HCT116 (cell line): Measurements from ENCODE around the gene TIMD4. TPM values are rescaled to one million over a fixed set of nuclear protein-coding genes. Genes with fewer than 3 reads are reported as not detected.

ENCODE experiments used
- ATAC-seq: fragments of 200-7000 bp; cut with Tn5 transposase; 2 replicates; pipeline ENCODE4 v1.9.1; 2020; ENCODE audit warnings: mild to moderate bottlenecking, moderate library complexity
- BruUV-seq: library from RNA; stranded (reverse); fragments of 400-500 nt; replicated peaks from 2 replicates; lab custom pipeline; 2021; lab: Mats Ljungman, UMichigan
- CTCF ChIA-PET: fragments of 300-600 bp; sonication (Branson Sonifier 250); formaldehyde crosslinking; loops from one replicate; lab custom pipeline; 2021; ENCODE audit warnings: antibody characterized with exemption; lab: Charles Lee
- POLR2A ChIA-PET: fragments of 300-600, 350-600 bp; sonication (Branson Sonifier 250); formaldehyde crosslinking; loops from one replicate; lab custom pipeline; 2021; ENCODE audit warnings: antibody characterized with exemption; lab: Charles Lee
- RAD21 ChIA-PET, 2 experiments: fragments of 300-600 bp; sonication (Branson Sonifier 250); formaldehyde crosslinking; loops; one replicate each; lab custom pipeline; 2023; ENCODE audit warnings: low total read pairs in 2 of 2; ENCODE audit not compliant: uncharacterized antibody in 2 of 2, unreplicated experiment in 2 of 2, low non-redundant PET in 1 of 2; lab: Charles Lee
- DNase-seq: peaks from one replicate; pipeline ENCODE4 v3.0.0-alpha.2; 2010; ENCODE audit warnings: low read depth, low spot score
- H2AFZ ChIP-seq: fragments of 200-600 bp; shearing (Covaris generic), sonication (generic); 2 replicates; pipeline ENCODE4 v1.6.1; 2017; ENCODE audit warnings: low read depth, mixed run types, mixed read lengths, antibody characterized with exemption, low read length; ENCODE audit not compliant: poor library complexity, severe bottlenecking
- H3K27ac ChIP-seq: 2 replicates; pipeline ENCODE4 v1.5.1; 2012; ENCODE audit warnings: low read depth, low read length
- H3K27me3 ChIP-seq: fragments of 200-600 bp; sonication (generic); 2 replicates; pipeline ENCODE4 v1.6.1; 2016; ENCODE audit warnings: mixed run types, low read length, mixed read lengths; ENCODE audit not compliant: insufficient read depth
- H3K36me3 ChIP-seq, 2 experiments: fragments of 200-500 bp in 1 of 2; fragments of 200-600 bp in 1 of 2; sonication (Bioruptor generic) in 1 of 2; sonication (generic) in 1 of 2; 2 replicates each; pipeline versions ENCODE4 v1.5.1 to v1.6.1; 2014 to 2016; ENCODE audit warnings: low read length in 2 of 2, inconsistent platforms in 1 of 2, mixed read lengths in 1 of 2, mixed run types in 1 of 2; ENCODE audit not compliant: insufficient read depth in 2 of 2, control insufficient read depth in 1 of 2
- H3K4me1 ChIP-seq, 2 experiments: fragments of 200-600 bp in 1 of 2; sonication (generic) in 1 of 2; 2 replicates each; pipeline versions ENCODE4 v1.5.1 to v1.6.1; 2012 to 2017; ENCODE audit warnings: low read length in 2 of 2, inconsistent platforms in 1 of 2, mild to moderate bottlenecking in 1 of 2, mixed read lengths in 1 of 2, mixed run types in 1 of 2, moderate library complexity in 1 of 2; ENCODE audit not compliant: insufficient read depth in 2 of 2, control insufficient read depth in 1 of 2
- H3K4me2 ChIP-seq: fragments of 200-600 bp; sonication (generic); 2 replicates; pipeline ENCODE4 v1.6.1; 2017; ENCODE audit warnings: mixed run types, low read length, mixed read lengths
- H3K4me3 ChIP-seq, 2 experiments: fragments of 200-600 bp in 1 of 2; sonication (generic) in 1 of 2; replicated peaks in 1 of 2; 2 replicates each; pipeline ENCODE4 v1.5.1; 2011 to 2016; ENCODE audit warnings: low read length in 2 of 2, control low read depth in 1 of 2, low read depth in 1 of 2, mild to moderate bottlenecking in 1 of 2, mixed read lengths in 1 of 2, mixed run types in 1 of 2
- H3K79me2 ChIP-seq: fragments of 200-600 bp; sonication (generic); 2 replicates; pipeline ENCODE4 v1.6.1; 2017; ENCODE audit warnings: mild to moderate bottlenecking, mixed run types, low read length, moderate library complexity, mixed read lengths; ENCODE audit not compliant: insufficient read depth
- H3K9ac ChIP-seq: fragments of 200-600 bp; sonication (generic); 2 replicates; pipeline ENCODE4 v1.6.1; 2016; ENCODE audit warnings: low read length, mixed read lengths
- H3K9me2 ChIP-seq: fragments of 200-600 bp; sonication (generic), shearing (Covaris generic); 2 replicates; pipeline ENCODE4 v1.6.1; 2017; ENCODE audit warnings: mixed run types, mild to moderate bottlenecking, moderate library complexity; ENCODE audit not compliant: insufficient read depth
- H3K9me3 ChIP-seq, 2 experiments: fragments of 200-500 bp in 1 of 2; fragments of 200-600 bp in 1 of 2; sonication (Bioruptor generic) in 1 of 2; sonication (generic) in 1 of 2; 2 replicates each; pipeline ENCODE4 v1.6.1; 2014 to 2017; ENCODE audit warnings: low read length in 2 of 2, mixed read lengths in 2 of 2, inconsistent platforms in 1 of 2, low read depth in 1 of 2, mild to moderate bottlenecking in 1 of 2, mixed run types in 1 of 2, moderate library complexity in 1 of 2; ENCODE audit not compliant: control insufficient read depth in 1 of 2, insufficient read depth in 1 of 2
- H4K20me1 ChIP-seq: fragments of 200-600 bp; sonication (generic), shearing (Covaris generic); 2 replicates; pipeline ENCODE4 v1.6.1; 2017; ENCODE audit warnings: mixed run types, mild to moderate bottlenecking, moderate library complexity; ENCODE audit not compliant: insufficient read depth
- CBX3 ChIP-seq: IDR thresholded peaks from 2 replicates; pipeline ENCODE4 v1.6.1; 2012; ENCODE audit warnings: low read depth
- CEBPB ChIP-seq: IDR thresholded peaks from 2 replicates; pipeline ENCODE4 v1.6.1; 2012; ENCODE audit warnings: low read depth
- EGR1 ChIP-seq: IDR thresholded peaks from 2 replicates; pipeline ENCODE4 v1.6.1; 2012; ENCODE audit warnings: low read depth
- ELF1 ChIP-seq: IDR thresholded peaks from 2 replicates; pipeline ENCODE4 v1.6.1; 2012; ENCODE audit warnings: low read depth, borderline replicate concordance
- EZH2phosphoT487 ChIP-seq: fragments of 200-600 bp; IDR thresholded peaks from 2 replicates; pipeline ENCODE4 v1.6.1; 2018; ENCODE audit warnings: antibody characterized with exemption, borderline replicate concordance
- FOSL1 ChIP-seq: IDR thresholded peaks from 2 replicates; pipeline ENCODE4 v1.6.1; 2012; ENCODE audit warnings: low read depth
- JUND ChIP-seq: IDR thresholded peaks from 2 replicates; pipeline ENCODE4 v1.6.1; 2012
- POLR2A ChIP-seq: IDR thresholded peaks from 2 replicates; pipeline ENCODE4 v1.7.0; 2011; ENCODE audit warnings: borderline replicate concordance; ENCODE audit not compliant: insufficient read depth, insufficient read length; ENCODE audit errors: extremely low read depth
- RAD21 ChIP-seq: IDR thresholded peaks from 2 replicates; pipeline ENCODE4 v1.6.1; 2012; ENCODE audit warnings: low read depth, mild to moderate bottlenecking
- SIN3A ChIP-seq: IDR thresholded peaks from 2 replicates; pipeline ENCODE4 v1.6.1; 2012; ENCODE audit warnings: low read depth
- SP1 ChIP-seq: IDR thresholded peaks from 2 replicates; pipeline ENCODE4 v1.6.1; 2012; ENCODE audit warnings: low read depth
- SRF ChIP-seq: IDR thresholded peaks from 2 replicates; pipeline ENCODE4 v1.6.1; 2012; ENCODE audit warnings: low read depth
- TCF7L2 ChIP-seq: IDR thresholded peaks from 2 replicates; pipeline ENCODE4 v1.7.0; 2011; ENCODE audit warnings: borderline replicate concordance, inconsistent platforms; ENCODE audit not compliant: insufficient read depth, insufficient read length; ENCODE audit errors: extremely low read depth
- YY1 ChIP-seq: IDR thresholded peaks from 2 replicates; pipeline ENCODE4 v1.6.1; 2011; ENCODE audit warnings: low read length, low read depth, moderate library complexity, mild to moderate bottlenecking; ENCODE audit not compliant: insufficient replicate concordance; ENCODE audit errors: extremely low read depth
- ZFX ChIP-seq: fragments of 450-650 bp; IDR thresholded peaks from 2 replicates; pipeline ENCODE4 v1.6.1; 2017
- ZNF274 ChIP-seq: fragments of 200-500 bp; sonication (Bioruptor generic); IDR thresholded peaks from 2 replicates; pipeline ENCODE4 v1.6.1; 2014; ENCODE audit warnings: mild to moderate bottlenecking, low read depth, low read length, inconsistent platforms
- intact Hi-C: fragments of 100-400 bp; cut with micrococcal nuclease; formaldehyde crosslinking; loops from 2 replicates; pipeline ENCODE4 v1.10.0; 2022
- total RNA-seq: library from RNA; stranded (reverse); gene quantifications from one replicate; pipeline ENCODE4 v1.2.1, GENCODE V29; 2021; ENCODE audit not compliant: unreplicated experiment
- TF ChIP-seq, protein P1 (sequence below): IDR thresholded peaks from 2 replicates; pipeline ENCODE4 v1.6.1; 2012; ENCODE audit warnings: low read depth
- TF ChIP-seq, protein P2 (sequence below): IDR thresholded peaks from 2 replicates; pipeline ENCODE4 v1.6.1; 2012
- TF ChIP-seq, protein P3 (sequence below): IDR thresholded peaks from 2 replicates; pipeline ENCODE4 v1.6.1; 2011; ENCODE audit warnings: mild to moderate bottlenecking, low read length, moderate library complexity; ENCODE audit not compliant: insufficient replicate concordance; ENCODE audit errors: extremely low read depth
- TF ChIP-seq, protein P4 (sequence below), 3 experiments: fragments of 200-600 bp in 1 of 3; sonication (generic) in 1 of 3; IDR thresholded peaks in 2 of 3; conservative IDR thresholded peaks in 1 of 3; 2 replicates each; pipeline ENCODE4 v1.5.1; 2012 to 2017; ENCODE audit warnings: low read depth in 2 of 3, low read length in 2 of 3, antibody characterized with exemption in 1 of 3, borderline replicate concordance in 1 of 3, control low read depth in 1 of 3, mild to moderate bottlenecking in 1 of 3, mixed read lengths in 1 of 3, mixed run types in 1 of 3, moderate library complexity in 1 of 3; ENCODE audit not compliant: insufficient read depth in 1 of 3

Gene TIMD4
- total RNA-seq, 1 experiment from 2014 or later, result not detected

DNA sequence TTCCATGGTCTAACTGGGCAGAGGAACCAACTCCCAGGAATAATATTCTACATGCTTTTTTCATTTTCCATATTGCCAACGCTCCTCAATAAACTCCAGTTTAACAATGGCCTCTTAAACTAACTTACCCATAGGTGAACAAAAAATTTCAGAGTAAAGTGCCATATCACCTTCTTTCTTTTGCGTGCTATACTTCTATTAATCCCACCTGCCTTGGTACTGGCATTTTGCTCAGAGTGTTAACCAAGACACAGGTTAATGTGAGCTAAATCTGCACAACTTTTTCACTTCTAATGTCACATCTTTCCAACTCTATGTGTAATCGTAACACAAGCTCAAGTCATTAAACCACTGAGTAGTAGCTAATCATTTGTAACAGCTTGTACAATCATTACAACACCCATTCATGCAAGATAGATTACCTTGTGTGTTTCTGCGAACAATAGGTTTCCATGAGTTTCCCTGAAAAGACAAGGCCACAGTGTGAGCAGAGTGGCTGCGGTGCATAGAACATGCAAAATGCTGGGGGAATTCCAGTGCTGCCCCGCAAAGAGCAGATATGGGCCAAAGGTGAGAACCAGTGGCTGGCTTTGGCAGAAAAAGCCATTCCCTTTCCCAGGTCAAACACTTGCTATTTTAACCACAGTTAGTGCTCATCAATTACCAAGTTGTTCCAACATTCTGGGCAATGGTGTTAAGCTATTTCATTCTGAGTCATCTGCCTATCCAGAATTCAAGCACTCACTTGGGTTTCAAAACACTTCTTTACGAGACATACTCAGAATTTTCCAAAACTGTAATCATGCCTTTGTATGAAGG lies 42.8 kb downstream of the TIMD4 start:
- Histone ChIP-seq H3K4me3 (no peak overlapping the region), H3K9me3 (no peaks in the 10 kb centered on the region), H3K9ac (no peak overlapping the region), H3K27me3 (peaks cover 11% of the 10 kb centered on the region; the same call in 1 of the 2 replicates)
- intact Hi-C loops, result no loop called here
- TF ChIP-seq CEBPB (no peak), ELF1 (no peak), EGR1 (no peak), SP1 (no peak), RAD21 (no peak), ZNF274 (no peak), CBX3 (no peak), SRF (no peak), JUND (no peak), POLR2A (no peak), TCF7L2 (no peak), FOSL1 (no peak), EZH2phosphoT487 (no peak), YY1 (no peak), SIN3A (no peak), ZFX (no peak)
- TF ChIP-seq, protein P1, sequence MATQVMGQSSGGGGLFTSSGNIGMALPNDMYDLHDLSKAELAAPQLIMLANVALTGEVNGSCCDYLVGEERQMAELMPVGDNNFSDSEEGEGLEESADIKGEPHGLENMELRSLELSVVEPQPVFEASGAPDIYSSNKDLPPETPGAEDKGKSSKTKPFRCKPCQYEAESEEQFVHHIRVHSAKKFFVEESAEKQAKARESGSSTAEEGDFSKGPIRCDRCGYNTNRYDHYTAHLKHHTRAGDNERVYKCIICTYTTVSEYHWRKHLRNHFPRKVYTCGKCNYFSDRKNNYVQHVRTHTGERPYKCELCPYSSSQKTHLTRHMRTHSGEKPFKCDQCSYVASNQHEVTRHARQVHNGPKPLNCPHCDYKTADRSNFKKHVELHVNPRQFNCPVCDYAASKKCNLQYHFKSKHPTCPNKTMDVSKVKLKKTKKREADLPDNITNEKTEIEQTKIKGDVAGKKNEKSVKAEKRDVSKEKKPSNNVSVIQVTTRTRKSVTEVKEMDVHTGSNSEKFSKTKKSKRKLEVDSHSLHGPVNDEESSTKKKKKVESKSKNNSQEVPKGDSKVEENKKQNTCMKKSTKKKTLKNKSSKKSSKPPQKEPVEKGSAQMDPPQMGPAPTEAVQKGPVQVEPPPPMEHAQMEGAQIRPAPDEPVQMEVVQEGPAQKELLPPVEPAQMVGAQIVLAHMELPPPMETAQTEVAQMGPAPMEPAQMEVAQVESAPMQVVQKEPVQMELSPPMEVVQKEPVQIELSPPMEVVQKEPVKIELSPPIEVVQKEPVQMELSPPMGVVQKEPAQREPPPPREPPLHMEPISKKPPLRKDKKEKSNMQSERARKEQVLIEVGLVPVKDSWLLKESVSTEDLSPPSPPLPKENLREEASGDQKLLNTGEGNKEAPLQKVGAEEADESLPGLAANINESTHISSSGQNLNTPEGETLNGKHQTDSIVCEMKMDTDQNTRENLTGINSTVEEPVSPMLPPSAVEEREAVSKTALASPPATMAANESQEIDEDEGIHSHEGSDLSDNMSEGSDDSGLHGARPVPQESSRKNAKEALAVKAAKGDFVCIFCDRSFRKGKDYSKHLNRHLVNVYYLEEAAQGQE, result no peak
- TF ChIP-seq, protein P2, sequence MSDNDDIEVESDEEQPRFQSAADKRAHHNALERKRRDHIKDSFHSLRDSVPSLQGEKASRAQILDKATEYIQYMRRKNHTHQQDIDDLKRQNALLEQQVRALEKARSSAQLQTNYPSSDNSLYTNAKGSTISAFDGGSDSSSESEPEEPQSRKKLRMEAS, result no peak
- TF ChIP-seq, protein P3, sequence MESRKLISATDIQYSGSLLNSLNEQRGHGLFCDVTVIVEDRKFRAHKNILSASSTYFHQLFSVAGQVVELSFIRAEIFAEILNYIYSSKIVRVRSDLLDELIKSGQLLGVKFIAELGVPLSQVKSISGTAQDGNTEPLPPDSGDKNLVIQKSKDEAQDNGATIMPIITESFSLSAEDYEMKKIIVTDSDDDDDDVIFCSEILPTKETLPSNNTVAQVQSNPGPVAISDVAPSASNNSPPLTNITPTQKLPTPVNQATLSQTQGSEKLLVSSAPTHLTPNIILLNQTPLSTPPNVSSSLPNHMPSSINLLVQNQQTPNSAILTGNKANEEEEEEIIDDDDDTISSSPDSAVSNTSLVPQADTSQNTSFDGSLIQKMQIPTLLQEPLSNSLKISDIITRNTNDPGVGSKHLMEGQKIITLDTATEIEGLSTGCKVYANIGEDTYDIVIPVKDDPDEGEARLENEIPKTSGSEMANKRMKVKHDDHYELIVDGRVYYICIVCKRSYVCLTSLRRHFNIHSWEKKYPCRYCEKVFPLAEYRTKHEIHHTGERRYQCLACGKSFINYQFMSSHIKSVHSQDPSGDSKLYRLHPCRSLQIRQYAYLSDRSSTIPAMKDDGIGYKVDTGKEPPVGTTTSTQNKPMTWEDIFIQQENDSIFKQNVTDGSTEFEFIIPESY, result no peak
- TF ChIP-seq, protein P4, sequence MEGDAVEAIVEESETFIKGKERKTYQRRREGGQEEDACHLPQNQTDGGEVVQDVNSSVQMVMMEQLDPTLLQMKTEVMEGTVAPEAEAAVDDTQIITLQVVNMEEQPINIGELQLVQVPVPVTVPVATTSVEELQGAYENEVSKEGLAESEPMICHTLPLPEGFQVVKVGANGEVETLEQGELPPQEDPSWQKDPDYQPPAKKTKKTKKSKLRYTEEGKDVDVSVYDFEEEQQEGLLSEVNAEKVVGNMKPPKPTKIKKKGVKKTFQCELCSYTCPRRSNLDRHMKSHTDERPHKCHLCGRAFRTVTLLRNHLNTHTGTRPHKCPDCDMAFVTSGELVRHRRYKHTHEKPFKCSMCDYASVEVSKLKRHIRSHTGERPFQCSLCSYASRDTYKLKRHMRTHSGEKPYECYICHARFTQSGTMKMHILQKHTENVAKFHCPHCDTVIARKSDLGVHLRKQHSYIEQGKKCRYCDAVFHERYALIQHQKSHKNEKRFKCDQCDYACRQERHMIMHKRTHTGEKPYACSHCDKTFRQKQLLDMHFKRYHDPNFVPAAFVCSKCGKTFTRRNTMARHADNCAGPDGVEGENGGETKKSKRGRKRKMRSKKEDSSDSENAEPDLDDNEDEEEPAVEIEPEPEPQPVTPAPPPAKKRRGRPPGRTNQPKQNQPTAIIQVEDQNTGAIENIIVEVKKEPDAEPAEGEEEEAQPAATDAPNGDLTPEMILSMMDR (IDR thresholded peaks at IDR 0.05 in 2 of 3, conservative IDR thresholded peaks at IDR 0.05 in 1 of 3; ENCODE audit: borderline replicate concordance in 1 of 3, insufficient read depth in 1 of 3, low read depth in 2 of 3, low read length in 2 of 3), result no peak
- TF ChIP-seq, all 23 proteins: peak for 0
- ChIA-PET RAD21 (no interaction called here), CTCF (no interaction called here), POLR2A (no interaction called here)
- Histone ChIP-seq H3K4me2 (no peak overlapping the region), H3K27ac (no peak overlapping the region), H4K20me1 (no peaks in the 10 kb centered on the region), H3K9me2 (no peaks in the 10 kb centered on the region), H3K36me3 (no peaks in the 10 kb centered on the region), H2AFZ (no peak overlapping the region), H3K79me2 (no peaks in the 10 kb centered on the region), H3K4me1 (no peaks in the 10 kb centered on the region)
- DNase-seq (no peak), ATAC-seq (no peak)
- BruUV-seq, result no TSS peak
